HCEC 1CT (cell line): ENCODE measurements around the gene HRH3.

ENCODE experiments used
- DNase-seq: peaks from one replicate; pipeline ENCODE4 v3.0.0-alpha.2; 2017

HRH3 gene

GRCh38 chr20:62228982-62229545 lies 9.0 kb upstream of the HRH3 start:
- no peak for DNase-seq

- DNase-seq = no peak
Observed at GRCh38 chr20:62227977-62228958, 8.2 kb upstream of the HRH3 start.

- no peak for DNase-seq
Observed at GRCh38 chr20:62227591-62227976, 7.5 kb upstream of the HRH3 start.

GRCh38 chr20:62226707-62227590 lies 6.9 kb upstream of the HRH3 start:
- DNase-seq = no peak

GRCh38 chr20:62225820-62226635 lies 6.0 kb upstream of the HRH3 start:
- DNase-seq = no peak

- DNase-seq = no peak
Observed at GRCh38 chr20:62225026-62225425, 4.9 kb upstream of the HRH3 start.

- DNase-seq = no peak
Observed at GRCh38 chr20:62224113-62224855, 4.2 kb upstream of the HRH3 start.

- DNase-seq = no peak
Observed at GRCh38 chr20:62223571-62223970, 3.5 kb upstream of the HRH3 start.

GRCh38 chr20:62222972-62223371 lies 2.9 kb upstream of the HRH3 start:
- no peak for DNase-seq

GRCh38 chr20:62222266-62222850 lies 2.3 kb upstream of the HRH3 start:
- no peak for DNase-seq

GRCh38 chr20:62220666-62221568 lies 839 bp upstream of the HRH3 start:
- DNase-seq = no peak

- no peak for DNase-seq
Observed at GRCh38 chr20:62219101-62219991, 732 bp downstream of the HRH3 start.

- DNase-seq = no peak
Observed at GRCh38 chr20:62217913-62218773, 1.9 kb downstream of the HRH3 start.

GRCh38 chr20:62216636-62217566 lies 3.2 kb downstream of the HRH3 start:
- no peak for DNase-seq

GRCh38 chr20:62215991-62216635 lies 4.0 kb downstream of the HRH3 start:
- DNase-seq = no peak
